Measurements from ENCODE around the gene KCNQ1. TPM values are rescaled to one million over a fixed set of nuclear protein-coding genes. Genes with fewer than 3 reads are reported as not detected.

KCNQ1 gene
- total RNA-seq, 1 experiment from 2014 or later = 9.2 TPM

GRCh38 chr11:2508793-2509192, 64.0 kb downstream of the KCNQ1 start:
- intact Hi-C loops (cut with micrococcal nuclease; ENCODE audit: unreplicated experiment) = no loop called here
- H3K4me3 Mint-ChIP-seq (ENCODE audit: low read depth, unreplicated experiment) = no peak overlapping the region
- BruUV-seq (replicated peaks) = no TSS peak
- DNase-seq = no peak
- no peak overlapping the region for H3K27ac Mint-ChIP-seq (ENCODE audit: unreplicated experiment)
- TF ChIP-seq CTCF (IDR thresholded peaks at IDR 0.05; ENCODE audit: unreplicated experiment) = no peak
- CTCF ChIA-PET = no interaction called here
- no peaks in the 10 kb centered on the region for H3K9me3 Mint-ChIP-seq (ENCODE audit: low read depth, unreplicated experiment)
- H3K36me3 Mint-ChIP-seq (ENCODE audit: insufficient read depth, unreplicated experiment) = no peaks in the 10 kb centered on the region
- H3K27me3 Mint-ChIP-seq (ENCODE audit: unreplicated experiment) = peaks cover 29% of the 10 kb centered on the region
- no peaks in the 10 kb centered on the region for H3K4me1 Mint-ChIP-seq (ENCODE audit: low read depth, unreplicated experiment)

- no TSS peak for BruUV-seq (replicated peaks)
- DNase-seq = no peak
- peaks cover 29% of the 10 kb centered on the region for H3K27me3 Mint-ChIP-seq (ENCODE audit: unreplicated experiment)
- CTCF ChIA-PET = no interaction called here
- no peaks in the 10 kb centered on the region for H3K36me3 Mint-ChIP-seq (ENCODE audit: insufficient read depth, unreplicated experiment)
- no peaks in the 10 kb centered on the region for H3K9me3 Mint-ChIP-seq (ENCODE audit: low read depth, unreplicated experiment)
- TF ChIP-seq CTCF (IDR thresholded peaks at IDR 0.05; ENCODE audit: unreplicated experiment) = no peak
- intact Hi-C loops (cut with micrococcal nuclease; ENCODE audit: unreplicated experiment) = no loop called here
- no peaks in the 10 kb centered on the region for H3K4me1 Mint-ChIP-seq (ENCODE audit: low read depth, unreplicated experiment)
- no peak overlapping the region for H3K27ac Mint-ChIP-seq (ENCODE audit: unreplicated experiment)
- no peak overlapping the region for H3K4me3 Mint-ChIP-seq (ENCODE audit: low read depth, unreplicated experiment)
Measured at GRCh38 chr11:2509481-2510001, 64.7 kb downstream of the KCNQ1 start.

- CTCF ChIA-PET = no interaction called here
- Mint-ChIP-seq H3K4me1 (ENCODE audit: low read depth, unreplicated experiment) (no peaks in the 10 kb centered on the region), H3K4me3 (ENCODE audit: low read depth, unreplicated experiment) (no peak overlapping the region), H3K27ac (ENCODE audit: unreplicated experiment) (no peak overlapping the region), H3K36me3 (ENCODE audit: insufficient read depth, unreplicated experiment) (no peaks in the 10 kb centered on the region), H3K27me3 (ENCODE audit: unreplicated experiment) (peaks cover 22% of the 10 kb centered on the region), H3K9me3 (ENCODE audit: low read depth, unreplicated experiment) (no peaks in the 10 kb centered on the region)
- TF ChIP-seq CTCF (IDR thresholded peaks at IDR 0.05; ENCODE audit: unreplicated experiment) = no peak
- intact Hi-C loops (cut with micrococcal nuclease; ENCODE audit: unreplicated experiment) = no loop called here
- no TSS peak for BruUV-seq (replicated peaks)
- DNase-seq = no peak
Measured at GRCh38 chr11:2510626-2511402, 66.0 kb downstream of the KCNQ1 start.

GRCh38 chr11:2511421-2512369, 66.9 kb downstream of the KCNQ1 start:
- no peak for DNase-seq
- H3K4me3 Mint-ChIP-seq (ENCODE audit: low read depth, unreplicated experiment) = no peak overlapping the region
- no TSS peak for BruUV-seq (replicated peaks)
- TF ChIP-seq CTCF (IDR thresholded peaks at IDR 0.05; ENCODE audit: unreplicated experiment) = no peak
- no peaks in the 10 kb centered on the region for H3K36me3 Mint-ChIP-seq (ENCODE audit: insufficient read depth, unreplicated experiment)
- no peak overlapping the region for H3K27ac Mint-ChIP-seq (ENCODE audit: unreplicated experiment)
- peaks cover 13% of the 10 kb centered on the region for H3K27me3 Mint-ChIP-seq (ENCODE audit: unreplicated experiment)
- no peaks in the 10 kb centered on the region for H3K4me1 Mint-ChIP-seq (ENCODE audit: low read depth, unreplicated experiment)
- CTCF ChIA-PET = no interaction called here
- no peaks in the 10 kb centered on the region for H3K9me3 Mint-ChIP-seq (ENCODE audit: low read depth, unreplicated experiment)
- intact Hi-C loops (cut with micrococcal nuclease; ENCODE audit: unreplicated experiment) = no loop called here

All from Calu3 (cell line).